GM23248 (cell line): ENCODE data around the gene TSG101.

ENCODE experiments used
- EZH2 ChIP-seq: fragments of 200-600 bp; sonication (generic); IDR thresholded peaks from 2 replicates; pipeline ENCODE4 v1.6.1; 2018; ENCODE audit warnings: antibody characterized with exemption, mild to moderate bottlenecking; ENCODE audit not compliant: insufficient read depth, poor library complexity, severe bottlenecking
- EZH2phosphoT487 ChIP-seq: fragments of 200-600 bp; sonication (generic); IDR thresholded peaks from 2 replicates; pipeline ENCODE4 v1.6.1; 2018; ENCODE audit warnings: antibody characterized with exemption, moderate library complexity, mild to moderate bottlenecking, low read depth; ENCODE audit not compliant: insufficient read depth

GRCh38 chr11:18490319-18490718 is 36.4 kb downstream of the TSG101 start:
- TF ChIP-seq EZH2phosphoT487 (no peak), EZH2 (no peak)
